SIG-M5 (cell line): ENCODE measurements around the gene NPIPB6.

Source experiments
- DNase-seq: peaks from one replicate; lab custom pipeline; 2025; lab: John Stamatoyannopoulos, UW

The NPIPB6 gene

GRCh38 chr16:28297784-28298510, 65.4 kb downstream of the NPIPB6 start:
- no peak for DNase-seq

GRCh38 chr16:28297308-28297707, 66.0 kb downstream of the NPIPB6 start:
- DNase-seq, result no peak

- no peak for DNase-seq
Observed at GRCh38 chr16:28295276-28295675, 68.0 kb downstream of the NPIPB6 start.

GRCh38 chr16:28294201-28294600, 69.1 kb downstream of the NPIPB6 start:
- no peak for DNase-seq

- DNase-seq, result no peak
Observed at GRCh38 chr16:28293601-28293960, 69.7 kb downstream of the NPIPB6 start.

- no peak for DNase-seq
Observed at GRCh38 chr16:28292731-28293600, 70.3 kb downstream of the NPIPB6 start.
